ENCODE data around the gene CDK6. TPM values are rescaled to one million over a fixed set of nuclear protein-coding genes. Genes with fewer than 3 reads are reported as not detected.
"Not testable (repeated sequence)": the region's sequence is repeated elsewhere in the genome, so short reads cannot be mapped to it uniquely, and the experiment has no call there.

Gene CDK6
- total RNA-seq, 1 experiment from 2014 or later = 126 TPM

GRCh38 chr7:92766461-92767003 lies 69.8 kb downstream of the CDK6 start:
- peaks cover 56% of the 10 kb centered on the region for H3K36me3 ChIP-seq
- no peak overlapping the region for H3K4me3 ChIP-seq
- peak in 1 of 2 experiments; percentile 58 for DNase-seq (ENCODE audit: low read depth in 1 of 2, low spot score in 2 of 2)
- H3K4me1 ChIP-seq (replicated peaks) = peaks cover 77% of the 10 kb centered on the region
- no peaks in the 10 kb centered on the region for H3K9me3 ChIP-seq (replicated peaks)
- no peaks in the 10 kb centered on the region for H3K27me3 ChIP-seq (replicated peaks)
- H3K27ac ChIP-seq = peak overlapping the region; percentile 86

- Histone ChIP-seq H3K9me3 (replicated peaks) (no peaks in the 10 kb centered on the region), H3K4me1 (replicated peaks) (peaks cover 81% of the 10 kb centered on the region), H3K27me3 (replicated peaks) (no peaks in the 10 kb centered on the region), H3K36me3 (peaks cover 53% of the 10 kb centered on the region), H3K4me3 (no peak overlapping the region), H3K27ac (peak overlapping the region; percentile 86)
- DNase-seq (ENCODE audit: low read depth in 1 of 2, low spot score in 2 of 2) = peak; percentile 72 to 75
Observed at GRCh38 chr7:92765725-92766124, 70.6 kb downstream of the CDK6 start.

GRCh38 chr7:92763636-92764423 lies 72.5 kb downstream of the CDK6 start:
- Histone ChIP-seq H3K4me3 (no peak overlapping the region), H3K27ac (peak overlapping the region; percentile 48), H3K27me3 (replicated peaks) (no peaks in the 10 kb centered on the region), H3K9me3 (replicated peaks) (no peaks in the 10 kb centered on the region), H3K4me1 (replicated peaks) (peaks cover 77% of the 10 kb centered on the region), H3K36me3 (peaks cover 51% of the 10 kb centered on the region)
- DNase-seq (ENCODE audit: low read depth in 1 of 2, low spot score in 2 of 2) = peak; percentile 73 to 74

- H3K9me3 ChIP-seq (replicated peaks) = no peaks in the 10 kb centered on the region
- H3K27me3 ChIP-seq (replicated peaks) = no peaks in the 10 kb centered on the region
- H3K27ac ChIP-seq = peak overlapping the region; percentile 48
- DNase-seq (ENCODE audit: low read depth in 1 of 2, low spot score in 2 of 2) = no peak
- H3K4me1 ChIP-seq (replicated peaks) = peaks cover 67% of the 10 kb centered on the region
- H3K36me3 ChIP-seq = peaks cover 51% of the 10 kb centered on the region
- no peak overlapping the region for H3K4me3 ChIP-seq
Observed at GRCh38 chr7:92762851-92763250, 73.5 kb downstream of the CDK6 start.

- Histone ChIP-seq H3K4me3 (no peak overlapping the region), H3K9me3 (replicated peaks) (no peaks in the 10 kb centered on the region), H3K27ac (no peak overlapping the region), H3K36me3 (peaks cover 59% of the 10 kb centered on the region), H3K4me1 (replicated peaks) (peaks cover 54% of the 10 kb centered on the region), H3K27me3 (replicated peaks) (no peaks in the 10 kb centered on the region)
- no peak for DNase-seq (ENCODE audit: low read depth in 1 of 2, low spot score in 2 of 2)
Observed at GRCh38 chr7:92761391-92762097, 74.8 kb downstream of the CDK6 start.

GRCh38 chr7:92758796-92759431 lies 77.5 kb downstream of the CDK6 start:
- no peak for DNase-seq (ENCODE audit: low read depth in 1 of 2, low spot score in 2 of 2)
- no peaks in the 10 kb centered on the region for H3K9me3 ChIP-seq (replicated peaks)
- H3K4me1 ChIP-seq (replicated peaks) = peaks cover 54% of the 10 kb centered on the region
- H3K27ac ChIP-seq = no peak overlapping the region
- no peaks in the 10 kb centered on the region for H3K27me3 ChIP-seq (replicated peaks)
- no peak overlapping the region for H3K4me3 ChIP-seq
- peaks cover 55% of the 10 kb centered on the region for H3K36me3 ChIP-seq

GRCh38 chr7:92757311-92757910 lies 79.0 kb downstream of the CDK6 start:
- H3K27me3 ChIP-seq (replicated peaks) = not testable (repeated sequence)

GRCh38 chr7:92755680-92756079 lies 80.7 kb downstream of the CDK6 start:
- Histone ChIP-seq H3K4me3 (no peak overlapping the region), H3K36me3 (peaks cover 40% of the 10 kb centered on the region), H3K4me1 (replicated peaks) (peaks cover 59% of the 10 kb centered on the region), H3K9me3 (replicated peaks) (0 out of 2 replicates have a peak, but pooled peaks cover under 1% of the 10 kb centered on the region), H3K27ac (peak overlapping the region; percentile 98; the same call in 1 of the 2 replicates), H3K27me3 (replicated peaks) (no peaks in the 10 kb centered on the region)
- no peak for DNase-seq (ENCODE audit: low read depth in 1 of 2, low spot score in 2 of 2)

More at GRCh38 chr7:92757311-92757910, 79.0 kb downstream of the CDK6 start:
- H3K4me1 ChIP-seq (replicated peaks) = peaks cover 54% of the 10 kb centered on the region
- not testable (repeated sequence) for H3K4me3 ChIP-seq; H3K9me3 ChIP-seq (replicated peaks); DNase-seq (ENCODE audit: low read depth in 1 of 2, low spot score in 2 of 2); H3K27ac ChIP-seq
- H3K36me3 ChIP-seq = peaks cover 48% of the 10 kb centered on the region

- peak overlapping the region; percentile 98 for H3K27ac ChIP-seq
- H3K4me1 ChIP-seq (replicated peaks) = peaks cover 65% of the 10 kb centered on the region
- H3K27me3 ChIP-seq (replicated peaks) = no peaks in the 10 kb centered on the region
- H3K36me3 ChIP-seq = peaks cover 46% of the 10 kb centered on the region
- 0 out of 2 replicates have a peak, but pooled peaks cover 4% of the 10 kb centered on the region for H3K9me3 ChIP-seq (replicated peaks)
- H3K4me3 ChIP-seq = no peak overlapping the region
- DNase-seq (ENCODE audit: low read depth in 1 of 2, low spot score in 2 of 2) = peak; percentile 58 to 66
Observed at GRCh38 chr7:92754919-92755581, 81.3 kb downstream of the CDK6 start.

GRCh38 chr7:92753614-92754013 lies 82.8 kb downstream of the CDK6 start:
- no peak overlapping the region for H3K4me3 ChIP-seq
- H3K36me3 ChIP-seq = peaks cover 43% of the 10 kb centered on the region
- H3K9me3 ChIP-seq (replicated peaks) = 0 out of 2 replicates have a peak, but pooled peaks cover 4% of the 10 kb centered on the region
- peak overlapping the region; percentile 98 for H3K27ac ChIP-seq
- no peak for DNase-seq (ENCODE audit: low read depth in 1 of 2, low spot score in 2 of 2)
- peaks cover 79% of the 10 kb centered on the region for H3K4me1 ChIP-seq (replicated peaks)
- H3K27me3 ChIP-seq (replicated peaks) = no peaks in the 10 kb centered on the region

GRCh38 chr7:92751902-92752901 lies 84.2 kb downstream of the CDK6 start:
- Histone ChIP-seq H3K4me1 (replicated peaks) (peaks cover 94% of the 10 kb centered on the region), H3K9me3 (replicated peaks) (0 out of 2 replicates have a peak, but pooled peaks cover 4% of the 10 kb centered on the region), H3K4me3 (no peak overlapping the region), H3K36me3 (peaks cover 35% of the 10 kb centered on the region), H3K27me3 (replicated peaks) (no peaks in the 10 kb centered on the region), H3K27ac (peak overlapping the region; percentile 98)
- peak in 1 of 2 experiments; percentile 95 for DNase-seq (ENCODE audit: low read depth in 1 of 2, low spot score in 2 of 2)

GRCh38 chr7:92750946-92751345 lies 85.4 kb downstream of the CDK6 start:
- Histone ChIP-seq H3K9me3 (replicated peaks) (0 out of 2 replicates have a peak, but pooled peaks cover 4% of the 10 kb centered on the region), H3K4me3 (no peak overlapping the region), H3K27ac (peak overlapping the region; percentile 98), H3K27me3 (replicated peaks) (no peaks in the 10 kb centered on the region), H3K4me1 (replicated peaks) (peaks cover 100% of the 10 kb centered on the region), H3K36me3 (peaks cover 27% of the 10 kb centered on the region)
- DNase-seq (ENCODE audit: low read depth in 1 of 2, low spot score in 2 of 2) = peak in 1 of 2 experiments; percentile 88
